Measurements from ENCODE around the gene CPPED1. TPM values are rescaled to one million over a fixed set of nuclear protein-coding genes. Genes with fewer than 3 reads are reported as not detected.
A peak's percentile ranks its signal among the peaks of the same experiment; 100 is the strongest.
"Not testable (repeated sequence)": the region's sequence is repeated elsewhere in the genome, so short reads cannot be mapped to it uniquely, and the experiment has no call there.

The CPPED1 gene
- total RNA-seq, 1 donor from 2014 or later = 17.5 TPM

DNA sequence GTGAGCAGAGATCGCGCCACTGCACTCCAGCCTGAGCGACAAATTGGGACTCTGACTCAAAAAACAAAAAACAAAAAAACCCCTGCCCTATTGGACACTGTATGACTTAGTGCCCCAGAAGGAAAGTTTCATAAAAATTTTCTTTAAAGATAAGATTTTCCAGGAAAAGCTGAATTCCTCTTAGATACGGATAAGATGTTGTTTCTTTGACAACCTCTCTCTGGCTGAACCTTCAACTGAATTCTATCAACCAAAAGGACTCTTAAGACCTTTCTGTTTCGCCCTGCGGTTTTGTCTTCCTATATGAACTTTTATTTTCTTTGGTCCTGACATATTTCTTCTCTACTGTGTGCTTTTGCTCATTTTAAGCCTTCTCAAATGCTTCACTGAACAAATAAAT, 35.8 kb downstream of the CPPED1 start:
- DNase-seq (ENCODE audit: low spot score) = no peak

DNA sequence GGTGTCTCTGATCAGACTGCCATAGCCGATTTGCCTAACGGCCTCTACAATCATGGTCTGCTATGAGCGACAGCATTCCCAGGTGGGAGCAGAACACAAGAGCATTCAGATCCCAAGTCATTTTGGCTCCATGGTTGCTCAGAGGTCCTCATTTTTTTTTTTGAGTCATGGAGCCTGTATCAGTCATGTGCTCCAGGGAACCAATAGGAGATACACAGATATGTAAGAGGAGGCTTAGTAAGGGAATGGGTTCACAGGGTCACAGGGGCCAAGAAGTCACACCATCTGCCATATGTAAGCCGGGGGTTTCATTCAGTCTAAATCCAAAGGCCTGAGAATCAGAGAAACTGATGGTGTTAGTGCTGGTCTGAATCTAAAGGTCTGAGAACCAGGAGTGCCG, 36.8 kb downstream of the CPPED1 start:
- DNase-seq (ENCODE audit: low spot score) = no peak

DNA sequence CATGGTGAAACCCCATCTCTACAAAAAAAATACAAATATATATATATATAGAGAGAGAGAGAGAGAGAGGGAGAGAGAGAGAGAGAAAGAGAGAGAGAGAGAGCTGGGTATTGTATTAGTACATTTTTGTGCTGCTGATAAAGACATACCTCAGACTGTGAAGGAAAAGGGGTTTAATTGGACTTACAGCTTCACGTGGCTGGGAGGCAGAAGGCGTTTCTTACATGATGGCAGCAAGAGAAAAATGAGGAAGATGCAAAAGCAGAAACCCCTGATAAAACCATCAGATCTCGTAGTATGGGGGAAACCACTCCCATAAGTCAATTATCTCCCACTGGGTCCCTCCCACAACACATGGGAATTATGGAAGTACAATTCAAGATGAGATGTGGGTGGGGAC, 37.5 kb downstream of the CPPED1 start:
- DNase-seq (ENCODE audit: low spot score) = not testable (repeated sequence)

DNA sequence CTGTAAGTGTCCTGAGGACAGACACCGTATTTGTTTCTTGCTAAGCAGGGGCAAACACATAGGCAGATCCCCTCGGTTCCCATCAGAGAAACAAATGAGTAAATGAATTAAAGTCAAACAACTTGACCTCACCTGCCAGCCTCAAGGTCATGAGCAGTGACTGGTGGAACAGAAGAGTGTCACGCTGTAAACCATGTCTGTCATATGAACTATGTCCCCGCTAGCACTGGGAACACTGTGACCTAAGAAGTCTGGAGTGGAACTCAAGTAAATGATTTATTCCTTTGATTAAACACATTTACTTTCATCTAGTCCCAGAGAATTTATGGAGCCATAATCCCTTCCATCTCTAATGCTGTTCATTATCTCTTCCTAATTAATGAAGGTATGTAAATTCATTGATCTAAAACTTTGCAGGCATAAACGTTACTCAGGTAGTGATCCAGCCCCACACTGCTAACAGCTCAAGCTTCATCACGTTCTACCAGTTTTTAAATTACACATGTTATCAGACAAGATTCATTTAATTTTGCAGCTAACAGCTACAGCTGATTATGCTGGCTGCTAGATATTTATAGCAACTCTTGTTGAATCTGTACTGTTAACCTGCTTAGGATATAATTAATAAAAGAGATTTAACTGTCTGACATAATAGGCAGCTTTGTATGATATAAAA, 38.7 kb downstream of the CPPED1 start:
- peak; percentile 14 for DNase-seq (ENCODE audit: low spot score)

DNA sequence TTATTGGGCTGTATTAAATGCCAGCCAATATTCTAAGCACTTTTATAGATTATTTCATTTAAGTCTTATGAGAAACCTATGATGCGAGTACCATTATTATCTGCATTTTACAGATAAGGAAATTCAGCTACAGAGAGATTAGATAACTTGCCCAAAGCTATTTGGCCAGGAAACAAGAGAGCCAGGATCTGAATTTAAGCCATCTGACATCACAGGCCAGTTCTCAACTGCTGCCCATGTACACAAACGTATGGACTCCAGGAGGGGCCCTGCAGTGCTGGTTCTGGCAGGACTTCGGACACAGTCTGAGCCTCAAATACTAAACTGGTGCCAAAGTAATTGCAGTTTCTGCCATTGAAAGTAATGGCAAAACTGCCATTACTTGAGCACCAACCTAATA, 40.2 kb downstream of the CPPED1 start:
- peak; percentile 16 for DNase-seq (ENCODE audit: low spot score)

DNA sequence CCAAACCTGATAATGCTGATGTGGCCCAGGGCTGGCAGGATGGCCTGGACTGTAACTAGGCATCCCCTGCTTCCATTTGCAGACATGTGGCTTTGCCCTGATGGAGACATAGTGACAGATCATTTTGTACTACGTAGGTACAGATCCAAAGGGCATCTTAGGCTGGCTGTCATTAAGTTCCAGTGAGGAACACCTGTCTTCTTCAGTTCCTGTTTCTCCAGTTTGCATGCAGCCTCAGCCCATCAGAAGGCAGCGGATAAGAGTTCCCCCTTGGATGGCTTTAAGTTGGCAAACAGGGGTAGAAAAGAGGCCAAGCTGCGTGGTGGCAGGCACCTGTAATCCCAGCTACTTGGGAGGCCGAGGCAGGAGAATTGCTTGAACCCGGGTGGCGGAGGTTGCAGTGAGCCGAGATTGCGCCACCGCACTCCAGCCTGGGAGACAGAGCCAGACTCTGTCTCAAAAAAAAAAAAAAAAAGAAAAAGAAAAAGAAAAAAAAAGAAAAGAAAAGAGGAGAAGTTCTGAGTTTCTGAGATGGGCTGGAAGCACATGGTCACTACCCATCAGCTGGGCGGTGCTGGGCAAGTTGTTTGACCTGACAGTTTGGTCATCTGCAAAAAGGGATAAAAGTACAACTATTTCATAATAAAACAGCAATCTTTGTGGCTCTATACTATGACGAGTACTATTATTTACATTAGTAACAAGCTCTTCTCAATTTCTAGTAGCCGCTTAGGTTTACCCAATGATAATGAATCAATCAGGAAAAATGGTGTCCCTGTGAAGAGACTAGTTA, 42.7 kb downstream of the CPPED1 start:
- DNase-seq (ENCODE audit: low spot score) = no peak

DNA sequence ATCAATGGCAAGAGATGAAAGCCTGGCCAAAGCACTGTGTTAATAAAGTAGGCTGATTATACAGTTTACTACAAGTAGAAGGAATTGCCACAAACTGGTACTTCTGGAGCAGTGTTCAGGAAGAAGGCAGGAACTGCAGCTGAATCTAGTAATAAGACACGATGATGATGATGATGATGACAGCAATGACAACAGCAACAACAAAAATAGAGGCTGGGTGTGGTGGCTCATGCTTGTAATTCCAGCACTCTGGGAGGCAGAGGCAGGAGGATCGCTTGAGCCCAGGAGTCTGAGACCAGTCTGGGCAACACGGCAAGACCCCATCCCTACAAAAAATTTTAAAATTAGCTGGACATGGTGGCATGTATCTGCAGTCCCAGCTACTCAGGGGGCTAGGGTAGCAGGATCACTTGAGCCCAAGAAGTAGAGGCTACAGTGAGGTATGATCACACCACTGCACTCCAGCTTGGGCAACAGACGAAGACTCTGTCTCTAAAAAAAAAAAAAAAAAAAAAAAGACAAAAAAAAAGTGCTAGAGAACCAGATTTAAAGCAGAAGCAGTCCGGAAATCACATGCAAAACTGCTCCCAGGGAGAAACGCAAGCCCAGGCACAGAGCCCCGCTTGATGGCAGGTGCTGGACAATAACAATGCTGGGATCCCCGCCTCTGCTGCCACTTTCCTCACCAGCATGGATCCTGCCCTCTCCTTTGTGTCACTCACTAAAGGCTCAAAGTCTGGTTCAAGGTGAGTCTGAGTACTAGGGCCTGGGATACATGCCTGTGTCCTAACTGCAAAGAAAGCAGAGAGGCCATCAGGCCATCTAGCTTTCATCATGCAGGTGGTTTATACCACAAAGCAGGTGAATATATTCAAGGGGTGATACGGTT, 44.8 kb downstream of the CPPED1 start:
- no peak for DNase-seq (ENCODE audit: low spot score)

DNA sequence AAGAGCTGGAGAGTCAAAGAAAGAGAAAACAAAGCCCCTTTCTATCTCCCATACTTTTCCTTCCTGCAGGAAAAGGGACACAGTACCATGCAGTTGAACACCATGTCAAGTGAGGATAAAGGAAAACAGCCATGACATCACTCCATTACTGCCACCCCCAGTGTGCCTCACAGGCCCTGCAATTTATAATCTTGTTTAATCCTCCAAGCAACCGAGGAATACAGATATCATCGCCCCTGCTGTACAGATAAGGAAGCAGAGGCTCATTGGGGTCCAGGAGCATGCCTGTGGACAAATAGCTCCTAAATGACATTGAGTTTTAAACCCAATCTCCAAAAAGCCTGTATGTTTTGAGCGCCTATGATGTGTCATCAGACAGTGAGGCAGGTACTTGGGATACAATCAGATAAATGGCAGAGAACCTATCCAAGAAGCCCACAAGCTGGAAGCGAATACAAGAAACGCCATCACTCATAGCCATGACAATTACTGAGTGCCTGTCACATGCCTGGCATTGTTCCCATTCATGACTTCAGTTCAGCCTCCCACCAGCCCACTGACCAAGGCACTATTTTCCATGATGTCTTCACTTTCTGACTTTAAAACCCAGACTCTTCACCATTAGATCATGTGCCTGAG, 45.5 kb downstream of the CPPED1 start:
- no peak for DNase-seq (ENCODE audit: low spot score)

DNA sequence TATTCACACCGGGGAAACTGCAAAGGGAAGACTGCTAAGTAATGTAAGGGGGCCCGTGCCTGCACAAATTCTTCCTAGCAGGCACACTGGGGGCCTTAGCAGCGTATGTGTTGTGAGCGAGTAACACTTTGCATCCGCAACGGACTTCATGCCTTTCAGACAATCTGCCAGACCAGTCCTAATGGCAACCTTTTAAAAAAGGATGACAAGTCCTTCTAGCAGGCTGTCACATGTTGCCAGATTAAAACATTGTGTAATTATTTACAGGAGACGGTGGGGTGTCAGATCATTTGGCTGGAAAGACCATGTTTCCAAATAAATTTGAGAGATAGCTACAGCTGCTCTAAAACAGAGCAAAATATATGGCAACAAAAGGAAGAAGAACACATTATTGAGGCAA, 46.1 kb downstream of the CPPED1 start:
- DNase-seq (ENCODE audit: low spot score) = no peak

DNA sequence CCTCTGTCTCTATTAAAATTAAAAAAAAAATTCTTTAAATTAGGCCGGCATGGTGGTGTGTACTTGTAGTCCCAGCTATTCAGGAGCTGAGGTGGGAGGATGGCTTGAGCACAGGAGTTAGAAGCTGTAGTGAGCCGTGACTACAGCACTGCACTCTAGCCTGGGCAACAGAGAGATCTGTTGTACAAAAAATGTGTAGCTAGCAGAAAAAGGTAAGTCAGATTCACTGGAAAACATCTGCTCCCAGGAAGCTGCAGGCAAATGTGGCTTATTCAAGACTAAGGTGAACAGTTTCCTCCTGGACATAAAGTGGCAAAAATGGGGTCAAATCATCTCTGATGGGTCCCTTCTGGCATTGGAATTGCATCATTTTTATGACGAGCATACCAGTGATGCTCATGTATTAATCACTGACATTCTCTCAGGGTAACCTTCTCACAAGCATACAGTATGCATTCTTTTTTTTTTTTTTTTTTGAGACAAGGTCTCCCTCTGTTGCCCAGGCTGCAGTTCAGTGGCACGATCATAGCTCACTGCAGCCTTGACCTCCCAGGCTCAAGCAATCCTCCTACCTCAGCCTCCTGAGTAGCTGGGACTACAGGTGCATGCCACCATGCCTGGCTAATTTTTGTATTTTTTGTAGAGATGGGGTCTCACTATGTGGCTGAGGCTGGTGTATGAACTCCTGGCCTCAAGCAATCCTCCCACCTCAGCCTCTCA, 48.7 kb downstream of the CPPED1 start:
- DNase-seq (ENCODE audit: low spot score) = no peak

DNA sequence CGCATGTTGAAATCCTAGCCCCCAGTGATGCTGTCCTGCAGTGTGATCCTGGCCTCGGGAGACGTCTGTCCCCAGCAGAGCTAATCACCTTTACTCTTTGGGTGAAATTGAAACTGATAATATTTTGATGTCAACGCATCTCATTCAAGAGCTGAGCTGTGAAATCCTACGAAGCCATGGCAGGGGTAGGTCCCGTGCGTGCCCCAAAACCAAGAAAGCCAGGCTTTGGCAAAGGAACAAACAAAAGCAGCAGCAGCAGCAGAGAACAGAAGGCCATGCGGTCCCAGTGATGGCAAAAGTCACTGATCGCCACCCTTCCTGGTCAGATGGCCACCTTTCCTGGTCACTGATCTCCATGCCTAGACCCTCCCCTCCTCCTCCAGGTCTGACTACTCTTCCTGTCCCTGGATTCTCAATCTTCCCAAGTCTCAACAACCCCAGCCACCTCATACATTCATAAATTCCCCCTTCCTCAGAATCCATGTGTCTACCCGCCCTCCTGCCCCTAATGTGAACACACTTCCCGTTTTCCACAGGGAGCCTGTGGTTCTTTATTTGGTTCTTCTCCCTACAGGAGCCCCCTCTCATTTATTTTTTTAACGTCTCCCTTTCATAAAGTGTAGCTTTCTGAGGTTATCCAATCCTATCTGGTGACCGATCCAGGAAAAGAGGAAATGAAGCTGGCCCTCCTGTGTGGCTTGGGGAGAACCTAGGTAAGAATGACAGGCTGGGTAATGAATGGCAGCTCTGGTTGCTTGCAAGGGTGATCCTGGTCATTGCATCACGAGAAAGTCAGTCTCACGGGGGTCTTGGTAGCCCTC, 50.3 kb downstream of the CPPED1 start:
- DNase-seq (ENCODE audit: low spot score) = no peak

DNA sequence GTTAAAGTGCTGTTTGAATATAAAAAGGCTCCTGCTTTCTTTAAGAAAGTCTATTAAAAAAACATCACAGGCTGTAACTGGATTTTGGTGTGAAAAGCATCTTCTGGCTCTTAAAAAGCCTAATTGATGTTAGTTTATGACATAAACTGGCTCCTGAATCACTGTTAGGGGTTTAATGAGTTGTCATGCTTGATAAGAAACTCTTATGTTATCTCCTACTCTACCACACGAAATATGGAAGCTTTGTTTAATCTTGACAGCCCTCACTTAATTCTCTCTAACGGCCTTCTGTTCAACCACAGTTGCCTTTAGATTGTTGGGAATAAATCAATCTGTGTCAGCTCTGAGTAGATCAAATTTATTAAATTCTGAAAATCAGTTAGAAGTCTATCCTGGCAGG, 51.5 kb downstream of the CPPED1 start:
- no peak for DNase-seq (ENCODE audit: low spot score)

DNA sequence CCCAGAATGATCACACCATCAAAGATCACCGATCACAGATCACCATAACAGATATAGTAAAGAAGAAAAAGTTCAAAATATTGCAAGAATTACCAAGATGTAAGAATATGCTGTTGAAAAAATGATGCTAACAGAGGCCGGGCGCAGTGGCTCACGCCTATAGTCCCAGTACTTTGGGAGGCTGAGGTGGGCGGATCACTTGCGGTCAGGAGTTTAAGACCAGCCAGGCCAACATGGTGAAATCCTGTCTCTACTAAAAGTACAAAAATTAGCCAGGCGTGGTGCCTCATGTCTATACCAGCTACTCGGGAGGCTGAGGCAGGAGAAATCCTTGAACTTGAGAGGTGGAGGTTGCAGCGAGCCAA, 53.2 kb downstream of the CPPED1 start:
- DNase-seq (ENCODE audit: low spot score) = no peak

DNA sequence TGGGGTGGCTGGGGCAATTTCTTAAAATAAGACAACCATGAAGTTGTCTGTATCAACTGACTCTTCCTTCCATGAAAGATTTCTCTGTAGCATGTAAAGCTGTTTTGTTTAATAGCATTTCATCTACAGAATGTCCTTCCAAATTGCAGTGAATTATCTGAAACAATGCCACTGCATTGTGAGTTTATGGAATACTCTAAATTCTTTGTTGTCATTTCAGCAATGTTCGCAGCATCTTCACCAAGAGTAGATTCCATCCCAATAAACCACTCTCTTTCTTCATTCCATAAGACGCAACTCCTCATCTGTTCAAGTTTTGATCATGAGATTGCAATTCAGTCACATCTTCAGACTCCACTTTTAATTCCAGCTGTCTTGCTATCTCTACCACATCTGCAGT, 54.6 kb downstream of the CPPED1 start:
- no peak for DNase-seq (ENCODE audit: low spot score)

DNA sequence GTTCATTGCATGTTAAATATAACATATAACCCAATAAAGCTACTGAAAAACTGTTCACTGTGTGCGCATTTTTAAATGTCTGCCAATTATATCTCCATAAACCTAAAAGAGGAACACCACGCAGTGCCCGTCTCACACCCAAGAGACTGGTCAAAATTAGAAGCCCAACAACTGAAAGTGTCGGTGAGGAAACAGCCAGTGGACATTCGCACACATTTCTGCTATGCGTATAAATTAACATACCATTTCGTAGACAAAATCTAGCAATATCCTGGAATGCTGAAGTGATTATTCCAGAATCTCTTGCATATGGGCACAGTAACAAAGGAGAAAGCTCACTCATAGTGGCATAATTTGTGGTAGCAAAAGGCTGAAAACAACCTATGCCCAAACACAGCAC, 55.9 kb downstream of the CPPED1 start:
- no peak for DNase-seq (ENCODE audit: low spot score)

DNA sequence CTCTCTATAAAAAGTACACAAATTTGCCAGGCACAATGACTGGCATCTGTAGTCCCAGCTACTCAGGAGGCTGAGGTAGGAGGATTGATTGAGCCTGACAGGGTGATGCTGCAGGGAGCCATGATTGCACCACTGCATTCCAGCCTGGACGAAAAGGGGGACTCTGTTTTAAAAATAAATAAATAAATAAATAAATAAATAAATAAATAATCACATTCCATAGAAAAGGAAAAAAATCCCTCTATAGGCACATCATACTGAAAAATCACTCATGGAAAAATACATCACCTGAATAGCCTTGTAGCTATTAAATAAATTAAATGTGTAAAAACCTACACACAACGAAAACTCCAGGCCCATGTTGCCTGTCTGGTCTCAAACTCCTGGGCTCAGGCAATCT, 56.4 kb downstream of the CPPED1 start:
- no peak for DNase-seq (ENCODE audit: low spot score)

DNA sequence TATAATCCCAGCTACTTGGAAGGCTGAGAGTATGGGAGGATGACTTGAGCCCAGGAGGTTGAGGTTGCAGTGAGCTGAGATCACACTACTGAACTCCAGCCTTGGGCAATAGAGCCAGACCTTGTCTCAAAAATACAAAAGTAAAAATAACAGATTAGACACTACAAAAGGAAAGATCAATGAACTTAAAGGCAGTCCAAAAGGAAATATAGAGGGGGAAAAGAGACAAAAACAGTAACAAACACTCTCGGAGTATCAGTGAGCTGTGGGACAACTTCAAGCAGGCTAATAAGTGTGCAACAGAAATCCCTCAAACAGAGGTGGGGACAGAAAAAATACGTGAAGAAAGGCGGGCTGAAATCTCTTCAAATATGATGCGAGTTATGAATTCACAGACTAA, 58.8 kb downstream of the CPPED1 start:
- DNase-seq (ENCODE audit: low spot score) = no peak

DNA sequence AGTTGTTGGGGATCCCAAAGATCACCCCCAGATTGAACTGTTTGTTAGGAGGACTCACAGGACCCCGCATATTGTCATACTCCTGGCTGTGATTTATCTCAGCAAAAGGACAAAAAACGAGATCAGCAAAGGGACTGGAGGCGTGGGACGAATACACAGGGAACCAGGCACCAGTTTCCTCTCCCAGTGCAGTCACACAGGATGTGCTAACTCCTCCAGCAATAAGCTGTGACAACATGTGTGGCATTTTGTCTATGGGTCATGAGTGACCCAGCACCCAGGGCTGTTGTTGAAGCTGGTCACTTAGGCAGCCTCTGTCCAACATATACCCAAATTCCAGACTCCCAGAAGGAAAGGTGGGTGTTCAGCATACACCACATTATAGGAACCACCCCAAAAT, 60.9 kb downstream of the CPPED1 start:
- DNase-seq (ENCODE audit: low spot score) = no peak

DNA sequence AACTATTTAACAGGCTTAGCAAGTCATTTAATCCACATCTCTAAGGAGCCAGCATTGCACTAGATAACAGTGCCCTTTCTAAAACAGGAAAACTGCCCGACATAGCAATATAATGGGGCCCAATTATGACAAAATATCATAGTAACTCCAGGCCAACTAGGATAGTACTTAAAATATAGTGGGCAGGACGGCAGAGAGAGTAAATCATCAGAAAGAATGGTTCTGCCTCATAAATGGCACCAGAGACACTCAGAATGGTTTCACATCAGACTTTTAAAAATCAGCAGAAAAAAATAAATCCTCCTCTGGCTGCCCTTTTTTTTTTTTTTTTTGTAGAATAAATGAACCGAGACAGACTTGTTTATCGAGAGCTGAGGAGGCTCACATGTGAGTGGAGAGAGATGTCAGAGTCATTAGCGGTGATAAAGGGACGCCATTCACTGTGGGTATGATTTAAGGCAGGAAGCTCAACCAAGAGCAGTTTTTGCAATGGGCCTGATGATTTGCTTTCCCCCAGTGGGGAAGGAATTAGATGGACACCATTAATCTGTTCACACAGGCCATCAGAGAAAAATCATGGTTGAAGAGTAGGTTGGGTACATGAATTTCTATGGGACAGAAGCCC, 62.6 kb downstream of the CPPED1 start:
- DNase-seq (ENCODE audit: low spot score) = no peak

DNA sequence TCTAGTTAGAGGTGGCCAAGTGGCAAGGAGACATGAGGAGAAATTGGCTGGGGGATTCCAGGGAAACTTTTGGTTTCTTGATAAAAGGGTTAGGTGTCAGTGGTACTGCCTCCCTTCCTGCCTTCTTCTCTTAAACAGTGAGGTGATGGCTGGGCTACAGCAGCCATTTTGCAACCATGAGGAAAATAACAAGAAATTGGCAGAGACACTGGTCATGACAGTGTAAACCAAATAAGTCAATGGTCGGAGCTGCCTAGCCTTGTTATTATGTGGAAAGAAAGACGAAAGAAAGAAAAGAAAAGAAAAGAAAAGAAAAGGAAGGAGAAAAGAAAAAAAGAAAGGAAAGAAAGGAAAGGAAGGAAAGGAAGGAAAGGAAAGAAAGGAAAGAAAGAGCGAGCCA, 63.9 kb downstream of the CPPED1 start:
- DNase-seq (ENCODE audit: low spot score) = no peak

Data from mucosa of gallbladder (tissue), 1 donor.